GM21619 (cell line): Measurements from ENCODE around the gene NSMCE3.
"Not testable (repeated sequence)": the region's sequence is repeated elsewhere in the genome, so short reads cannot be mapped to it uniquely, and the experiment has no call there.

Experiments used
- ATAC-seq: cut with Tn5 transposase; IDR thresholded peaks from one replicate; pipeline ENCODE4 v1.9.1; 2021; ENCODE audit not compliant: unreplicated experiment

Gene NSMCE3

DNA sequence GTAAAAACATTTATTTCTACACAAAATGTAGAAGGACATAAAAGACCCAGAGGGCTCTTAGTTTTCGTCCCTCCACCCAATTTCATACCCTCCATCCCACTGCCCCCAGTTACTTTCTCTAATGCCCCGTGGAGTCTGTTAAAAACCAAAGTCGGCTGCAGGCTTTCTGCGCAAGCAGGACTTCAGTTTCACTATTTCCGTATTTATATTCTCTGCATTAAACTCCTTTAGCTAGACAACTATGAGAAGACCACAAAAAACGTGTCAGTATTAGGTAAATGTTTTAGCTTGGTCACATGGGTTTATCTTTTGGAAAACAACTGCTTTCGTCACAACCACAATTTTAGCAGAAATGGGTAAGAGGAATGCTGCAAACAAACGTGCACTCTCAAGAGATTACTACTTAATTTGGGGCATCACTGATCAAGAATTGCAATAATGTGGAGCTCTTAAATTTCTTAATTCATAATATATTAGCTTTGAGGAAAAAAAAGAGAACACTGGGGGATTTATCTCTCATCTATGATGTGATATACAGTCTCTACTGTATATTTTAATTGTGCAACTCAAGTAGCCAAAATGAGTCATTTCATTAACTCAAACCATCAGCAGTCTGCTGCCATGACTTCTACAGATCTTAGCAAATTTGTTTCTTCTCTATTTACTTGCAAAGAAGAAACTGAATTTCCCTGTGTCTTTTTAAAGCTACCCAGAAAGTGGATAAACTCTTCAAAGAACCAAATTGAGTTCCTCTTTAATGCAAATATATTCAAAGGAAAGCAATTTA, 740 bp upstream of the NSMCE3 start:
- peak; percentile 32 for ATAC-seq

DNA sequence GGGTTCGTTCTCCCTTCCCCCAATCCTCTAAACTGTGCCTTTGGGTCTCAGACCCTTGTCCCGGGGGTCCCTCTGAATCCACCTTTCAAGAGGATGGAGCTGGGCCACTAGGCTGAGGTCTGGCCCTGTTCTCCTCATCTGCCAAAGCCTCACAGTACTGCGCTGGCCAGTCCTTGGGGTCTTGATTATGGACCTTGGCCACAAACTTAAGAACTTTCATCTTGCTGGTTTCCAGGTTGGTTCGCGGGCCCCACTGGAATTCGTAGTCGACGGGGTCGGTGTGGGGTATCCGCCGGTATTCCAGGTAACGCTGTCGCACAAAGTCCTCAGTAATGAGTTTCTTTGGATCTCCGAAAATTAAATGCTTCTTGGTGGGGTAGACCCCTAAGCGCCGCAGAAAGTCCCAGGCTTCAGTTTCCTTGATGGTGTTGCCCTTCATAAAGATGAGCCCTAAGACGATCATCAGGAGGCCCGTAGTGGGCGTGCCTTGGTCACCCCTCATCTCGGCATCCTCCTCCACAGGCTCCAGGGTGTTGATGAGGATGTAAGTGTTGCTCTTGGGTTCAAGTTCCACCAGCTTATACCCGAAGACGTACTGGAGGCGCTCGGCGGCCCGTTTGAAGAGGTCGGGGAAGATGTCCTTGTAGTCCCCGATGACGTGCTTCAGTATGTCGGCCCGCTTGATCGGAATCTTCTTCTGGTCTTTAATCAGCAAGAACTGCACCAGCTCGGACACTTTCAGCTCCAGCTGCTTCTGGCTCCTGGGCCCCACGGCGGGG, 727 bp downstream of the NSMCE3 start:
- ATAC-seq, result peak; percentile 28

- no peak for ATAC-seq
Measured at GRCh38 chr15:29266052-29266582, 3.5 kb downstream of the NSMCE3 start.

DNA sequence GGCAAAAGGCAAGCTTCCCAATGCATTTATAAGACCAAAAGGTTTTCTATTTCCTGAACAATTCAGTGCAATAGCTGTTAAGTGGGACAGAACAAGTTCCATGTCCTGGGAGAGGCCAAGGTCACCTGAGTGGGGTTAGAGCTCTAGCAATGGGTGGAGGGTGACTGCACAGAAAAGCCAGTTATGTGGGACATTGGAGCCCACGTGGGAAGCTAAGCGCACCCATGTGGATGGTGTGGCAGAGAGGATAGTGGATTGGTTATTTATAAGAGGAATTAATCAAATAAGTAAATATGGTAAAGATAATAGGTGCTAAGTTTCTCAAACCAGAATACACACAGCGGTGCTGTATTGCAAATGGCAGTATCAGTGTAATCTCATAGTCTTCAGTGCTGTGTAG, 6.3 kb downstream of the NSMCE3 start:
- ATAC-seq, result no peak

DNA sequence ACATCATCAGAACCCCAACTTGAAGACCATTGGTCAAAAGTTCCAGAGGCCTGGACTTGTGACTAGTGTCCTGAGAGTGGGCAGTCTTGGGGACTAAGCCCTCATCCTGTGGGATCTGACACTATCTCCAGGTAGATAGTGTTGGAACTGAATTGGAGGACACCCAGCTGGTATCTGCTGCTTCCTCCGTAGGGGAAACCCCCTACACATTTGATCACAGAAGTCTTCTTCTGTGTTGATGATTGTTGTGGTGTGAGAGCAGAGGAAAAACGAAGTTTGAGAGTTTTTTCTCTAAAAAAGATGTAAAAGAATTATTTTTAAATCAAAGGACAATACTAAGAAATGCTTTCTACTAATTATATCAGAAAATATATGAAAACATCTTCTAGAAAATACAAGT, 6.9 kb downstream of the NSMCE3 start:
- no peak for ATAC-seq

GRCh38 chr15:29260896-29261295, 8.7 kb downstream of the NSMCE3 start:
- no peak for ATAC-seq

- no peak for ATAC-seq
Measured at GRCh38 chr15:29259233-29259632, 10.4 kb downstream of the NSMCE3 start.

- no peak for ATAC-seq
Measured at GRCh38 chr15:29252234-29252633, 17.4 kb downstream of the NSMCE3 start.

DNA sequence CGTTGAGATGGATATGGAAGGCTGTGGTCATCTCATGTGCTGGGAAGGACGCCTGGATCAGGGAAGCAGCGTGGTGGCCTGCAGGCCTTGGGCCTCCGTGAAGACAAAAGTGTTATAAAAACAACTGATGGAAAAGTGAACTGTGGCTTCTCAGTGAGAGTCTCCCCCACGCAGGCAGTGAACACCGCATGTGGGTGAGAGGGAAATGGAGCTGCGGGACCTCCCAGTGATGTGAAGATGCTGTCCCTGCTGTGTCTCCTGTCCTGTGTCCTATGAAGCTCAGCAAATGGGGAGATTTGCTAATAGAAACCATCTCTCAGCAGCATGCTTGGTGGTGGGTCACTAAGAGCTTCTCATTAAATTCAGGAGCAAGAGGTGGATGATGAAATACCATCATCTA, 25.1 kb downstream of the NSMCE3 start:
- no peak for ATAC-seq

DNA sequence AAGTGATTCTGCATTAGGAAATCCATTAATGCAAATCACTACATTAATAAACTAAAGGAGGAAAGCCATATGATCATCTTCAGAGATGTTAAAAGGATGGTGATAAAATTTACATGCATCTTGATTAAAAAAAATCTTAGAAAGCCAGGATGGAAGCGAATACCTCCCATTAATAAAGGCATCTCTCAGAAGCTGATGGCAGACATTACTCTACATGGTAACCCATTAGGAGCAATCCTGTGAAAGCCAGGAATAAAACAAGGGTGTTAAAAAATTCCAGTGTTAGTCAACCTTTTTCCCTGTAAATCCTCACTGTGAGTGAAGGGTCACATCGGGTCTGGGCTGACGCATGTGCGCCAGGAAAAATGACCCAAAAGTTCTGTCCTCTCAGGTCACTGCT, 25.5 kb downstream of the NSMCE3 start:
- no peak for ATAC-seq

- ATAC-seq, result no peak
Measured at GRCh38 chr15:29242456-29243242, 27.0 kb downstream of the NSMCE3 start.

GRCh38 chr15:29241207-29241606, 28.4 kb downstream of the NSMCE3 start:
- no peak for ATAC-seq

GRCh38 chr15:29239395-29239794, 30.2 kb downstream of the NSMCE3 start:
- no peak for ATAC-seq

- no peak for ATAC-seq
Measured at GRCh38 chr15:29233566-29233965, 36.1 kb downstream of the NSMCE3 start.

DNA sequence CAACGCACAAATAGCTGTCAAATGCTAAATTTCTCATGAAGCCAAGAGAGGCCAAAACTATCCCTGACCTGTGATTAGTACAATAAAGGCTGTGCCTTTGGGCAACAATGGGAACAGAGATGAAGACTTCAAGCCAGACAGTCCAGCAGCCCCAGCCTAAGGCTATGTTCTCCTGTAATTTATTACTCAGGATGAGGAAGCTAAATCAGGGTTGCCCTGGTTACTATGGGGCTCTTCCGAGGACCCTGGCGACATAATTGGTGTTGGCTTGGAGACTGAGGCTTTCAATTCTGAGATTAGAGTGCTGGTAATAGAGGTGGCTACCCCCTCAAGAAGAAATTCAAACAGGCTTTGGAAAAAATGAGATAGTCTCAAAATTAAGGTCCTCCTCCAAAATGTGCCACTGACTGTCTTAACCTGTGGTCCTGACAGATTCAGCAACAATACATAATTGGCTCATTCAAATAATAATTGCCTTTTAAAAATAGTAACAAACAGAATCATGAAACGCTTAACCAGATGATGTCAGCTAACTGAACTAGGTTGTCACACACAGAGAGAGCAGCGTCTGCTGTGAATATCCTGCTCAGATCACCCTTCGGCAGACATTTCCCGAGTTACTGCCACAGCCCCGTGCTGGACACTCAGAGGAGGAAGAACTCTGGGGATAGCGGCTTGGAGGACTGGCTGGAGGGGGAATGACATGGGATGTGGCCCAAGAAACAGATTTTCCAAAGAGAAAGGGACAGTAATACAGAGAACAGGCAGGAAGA, 43.0 kb downstream of the NSMCE3 start:
- ATAC-seq, result no peak

DNA sequence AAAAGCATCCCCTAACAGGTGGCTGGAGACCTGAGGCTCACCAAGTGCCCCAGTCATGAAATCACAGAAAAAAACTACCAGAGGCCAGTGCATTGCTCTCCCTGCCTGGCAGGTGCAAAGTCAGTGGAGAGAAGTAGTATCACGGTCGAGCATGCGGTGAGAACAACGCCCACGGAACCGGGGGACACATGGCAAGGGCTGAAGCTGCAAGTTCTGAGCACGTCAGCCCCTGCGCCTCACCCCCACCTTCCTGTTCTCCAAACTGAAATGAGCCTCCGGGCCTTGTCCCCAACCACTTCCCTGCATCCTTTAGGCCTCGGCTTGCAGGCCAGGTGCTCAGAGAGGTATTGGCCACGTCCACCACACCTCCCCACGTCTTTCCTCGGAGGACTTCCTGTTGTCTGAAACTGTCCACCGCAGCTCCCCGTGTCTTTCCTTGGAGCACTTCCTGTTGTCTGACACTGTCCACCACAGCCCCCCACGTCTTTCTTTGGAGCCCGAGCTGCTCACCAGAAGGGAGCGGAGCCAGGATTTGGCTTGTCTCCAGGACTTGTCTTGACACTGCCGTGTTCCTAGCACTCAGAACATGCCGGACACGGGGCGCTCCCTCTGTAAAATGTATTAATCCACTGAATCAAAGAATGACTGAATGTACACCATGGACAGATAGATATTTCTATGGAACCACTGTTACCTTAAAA, 43.9 kb downstream of the NSMCE3 start:
- no peak for ATAC-seq

- not testable (repeated sequence) for ATAC-seq
Measured at GRCh38 chr15:29224987-29225363, 44.6 kb downstream of the NSMCE3 start.

DNA sequence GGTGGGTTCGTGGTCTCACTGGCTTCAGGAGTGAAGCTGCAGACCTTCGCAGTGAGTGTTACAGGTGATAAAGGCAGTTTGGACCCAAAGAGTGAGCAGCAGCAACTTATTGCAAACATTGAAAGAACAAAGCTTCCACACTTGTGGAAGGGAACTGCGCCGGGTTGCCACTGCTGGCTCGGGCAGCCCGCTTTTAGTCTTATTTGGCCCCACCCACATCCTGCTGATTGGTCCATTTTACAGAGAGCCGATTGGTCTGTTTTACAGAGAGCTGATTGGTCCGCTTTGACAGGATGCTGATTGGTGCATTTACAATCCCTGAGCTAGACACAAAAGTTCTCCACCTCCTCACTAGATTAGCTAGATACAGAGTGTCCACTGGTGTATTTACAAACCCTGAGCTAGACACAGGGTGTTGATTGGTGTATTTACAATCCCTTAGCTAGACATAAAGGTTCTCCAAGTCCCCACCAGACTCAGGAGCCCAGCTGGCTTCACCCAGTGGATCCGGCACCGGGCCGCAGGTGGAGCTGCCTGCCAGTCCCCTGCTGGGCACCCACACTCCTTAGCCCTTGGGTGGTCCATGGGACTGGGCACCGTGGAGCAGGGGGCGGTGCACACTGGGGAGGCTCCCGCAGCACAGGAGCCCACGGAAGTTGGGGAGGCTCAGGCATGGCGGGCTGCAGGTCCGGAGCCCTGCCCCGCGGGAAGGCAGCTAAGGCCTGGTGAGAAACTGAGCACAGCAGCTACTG, 45.2 kb downstream of the NSMCE3 start:
- ATAC-seq, result not testable (repeated sequence)

GRCh38 chr15:29223640-29224039, 46.0 kb downstream of the NSMCE3 start:
- no peak for ATAC-seq
